ENCODE data around the gene NUMBL. TPM values are rescaled to one million over a fixed set of nuclear protein-coding genes. Genes with fewer than 3 reads are reported as not detected.
A peak's percentile ranks its signal among the peaks of the same experiment; 100 is the strongest.

The NUMBL gene
- total and polyA plus RNA-seq, 2 of the 13 experiments (the other 11 are each of a cell fraction or from before 2014, with no cell fraction given) = 0.49 to 2.3 TPM

GRCh38 chr19:40735013-40735771 lies 44.7 kb upstream of the NUMBL start:
- BruUV-seq (replicated peaks) = no TSS peak
- no peak overlapping the region for H2AFZ ChIP-seq (ENCODE audit: low read length)
- H3K36me3 ChIP-seq (replicated peaks in 1 of 2; ENCODE audit: control insufficient read depth in 1 of 2, insufficient read depth in 2 of 2, low read length in 2 of 2) = peaks cover 30 to 78% of the 10 kb centered on the region in 2 experiments
- WGBS (ENCODE audit: low lambda C conversion rate) = 87% methylated on average over 11 of the region's 11 CpGs
- in situ Hi-C loops (cut with HindIII; ENCODE audit: extremely low pct_ligation_motif_present, low pct_unique_long_range_greater_than_20kb) (no loop called here), intact Hi-C loops (cut with micrococcal nuclease; ENCODE audit: unreplicated experiment) (no loop called here)
- no peaks in the 10 kb centered on the region for H3K27me3 ChIP-seq (ENCODE audit: control insufficient read depth in 1 of 2, insufficient read depth in 2 of 2, low read length in 2 of 2)
- H3K79me2 ChIP-seq (ENCODE audit: insufficient read depth, low read length) = no peaks in the 10 kb centered on the region
- FAIRE-seq = no peak
- H4K20me1 ChIP-seq (ENCODE audit: insufficient read depth, low read length) = no peaks in the 10 kb centered on the region
- ChIA-PET CTCF (ENCODE audit: low intra/inter-chr PET ratio, low total read pairs) (no interaction called here), POLR2A (interaction anchor here (1.3 to 1.5 kb wide), 2 partner anchors 15 to 18 kb away, joined by 4 read pairs; partner anchors contain the start of genes ACTMAP and ITPKC)
- no peak overlapping the region for H3K4me2 ChIP-seq (ENCODE audit: low read depth, low read length)
- H3K4me3 ChIP-seq (replicated peaks in 1 of 3; ENCODE audit: insufficient read depth in 1 of 3, low read depth in 2 of 3, low read length in 3 of 3) = no peak overlapping the region
- no peak for TF ChIP-seq ZSCAN20 (CRISPR knock-in tag; IDR thresholded peaks at IDR 0.05; ENCODE audit: borderline replicate concordance)
- TF ChIP-seq, protein P1, sequence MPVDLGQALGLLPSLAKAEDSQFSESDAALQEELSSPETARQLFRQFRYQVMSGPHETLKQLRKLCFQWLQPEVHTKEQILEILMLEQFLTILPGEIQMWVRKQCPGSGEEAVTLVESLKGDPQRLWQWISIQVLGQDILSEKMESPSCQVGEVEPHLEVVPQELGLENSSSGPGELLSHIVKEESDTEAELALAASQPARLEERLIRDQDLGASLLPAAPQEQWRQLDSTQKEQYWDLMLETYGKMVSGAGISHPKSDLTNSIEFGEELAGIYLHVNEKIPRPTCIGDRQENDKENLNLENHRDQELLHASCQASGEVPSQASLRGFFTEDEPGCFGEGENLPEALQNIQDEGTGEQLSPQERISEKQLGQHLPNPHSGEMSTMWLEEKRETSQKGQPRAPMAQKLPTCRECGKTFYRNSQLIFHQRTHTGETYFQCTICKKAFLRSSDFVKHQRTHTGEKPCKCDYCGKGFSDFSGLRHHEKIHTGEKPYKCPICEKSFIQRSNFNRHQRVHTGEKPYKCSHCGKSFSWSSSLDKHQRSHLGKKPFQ (CRISPR knock-in tag; IDR thresholded peaks at IDR 0.05; ENCODE audit: insufficient replicate concordance) = no peak
- TF ChIP-seq, protein P2, sequence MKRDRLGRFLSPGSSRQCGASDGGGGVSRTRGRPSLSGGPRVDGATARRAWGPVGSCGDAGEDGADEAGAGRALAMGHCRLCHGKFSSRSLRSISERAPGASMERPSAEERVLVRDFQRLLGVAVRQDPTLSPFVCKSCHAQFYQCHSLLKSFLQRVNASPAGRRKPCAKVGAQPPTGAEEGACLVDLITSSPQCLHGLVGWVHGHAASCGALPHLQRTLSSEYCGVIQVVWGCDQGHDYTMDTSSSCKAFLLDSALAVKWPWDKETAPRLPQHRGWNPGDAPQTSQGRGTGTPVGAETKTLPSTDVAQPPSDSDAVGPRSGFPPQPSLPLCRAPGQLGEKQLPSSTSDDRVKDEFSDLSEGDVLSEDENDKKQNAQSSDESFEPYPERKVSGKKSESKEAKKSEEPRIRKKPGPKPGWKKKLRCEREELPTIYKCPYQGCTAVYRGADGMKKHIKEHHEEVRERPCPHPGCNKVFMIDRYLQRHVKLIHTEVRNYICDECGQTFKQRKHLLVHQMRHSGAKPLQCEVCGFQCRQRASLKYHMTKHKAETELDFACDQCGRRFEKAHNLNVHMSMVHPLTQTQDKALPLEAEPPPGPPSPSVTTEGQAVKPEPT (CRISPR knock-in tag; IDR thresholded peaks at IDR 0.05; ENCODE audit: low read depth) = no peak
- TF ChIP-seq ZNF607 (CRISPR knock-in tag; IDR thresholded peaks at IDR 0.05; ENCODE audit: borderline replicate concordance) = no peak
- TF ChIP-seq ZNF432 (CRISPR knock-in tag; IDR thresholded peaks at IDR 0.05; ENCODE audit: borderline replicate concordance) = no peak
- TF ChIP-seq ZKSCAN1 (IDR thresholded peaks at IDR 0.05; ENCODE audit: low read length) = no peak
- TF ChIP-seq LBX2 (CRISPR knock-in tag; IDR thresholded peaks at IDR 0.05; ENCODE audit: borderline replicate concordance) = no peak
- TF ChIP-seq MTERF4 (CRISPR knock-in tag; IDR thresholded peaks at IDR 0.05) = no peak
- TF ChIP-seq ZNF672 (CRISPR knock-in tag; IDR thresholded peaks at IDR 0.05) = no peak
- TF ChIP-seq EEA1 (CRISPR knock-in tag; IDR thresholded peaks at IDR 0.05; ENCODE audit: borderline replicate concordance) = no peak
- TF ChIP-seq JARID2 (CRISPR knock-in tag; IDR thresholded peaks at IDR 0.05; ENCODE audit: insufficient replicate concordance) = no peak
- no peak for TF ChIP-seq ELF1 (CRISPR knock-in tag; IDR thresholded peaks at IDR 0.05)
- no peak for TF ChIP-seq FOXM1 (CRISPR knock-in tag; IDR thresholded peaks at IDR 0.05)
- TF ChIP-seq NFYC (CRISPR knock-in tag; IDR thresholded peaks at IDR 0.05) = no peak
- H3K4me1 ChIP-seq (ENCODE audit: insufficient read depth, low read length) = peaks cover 19% of the 10 kb centered on the region
- H3K27ac ChIP-seq (ENCODE audit: extremely low read length, insufficient read depth, low read length) = peak overlapping the region; percentile 30
- no peak for ATAC-seq
- no peaks in the 10 kb centered on the region for H3K9me3 ChIP-seq (ENCODE audit: low read length)
- no peak for DNase-seq (ENCODE audit: low spot score)
- no peak overlapping the region for H3K9ac ChIP-seq (ENCODE audit: insufficient read depth, low read depth, low read length)

All from HepG2 (cell line).